IMR-90 (cell line): Measurements from ENCODE around the gene KCNJ1. TPM values are rescaled to one million over a fixed set of nuclear protein-coding genes. Genes with fewer than 3 reads are reported as not detected.

Experiments used
- ATAC-seq: fragments of 200-7000 bp; cut with Tn5 transposase; 2 replicates; pipeline ENCODE4 v1.9.1; 2020; ENCODE audit warnings: low read depth, mild to moderate bottlenecking, moderate library complexity
- BruUV-seq: library from RNA; stranded (reverse); fragments of 400-500 nt; replicated peaks from 2 replicates; lab custom pipeline; 2021; lab: Mats Ljungman, UMichigan
- CTCF ChIA-PET: fragments of 300-600 bp; formaldehyde crosslinking; extraction: SDS; loops from one replicate; lab custom pipeline; 2021; ENCODE audit warnings: antibody characterized with exemption; lab: Yijun Ruan, JAX
- POLR2A ChIA-PET: fragments of 300-600 bp; sonication (Branson Sonifier 250); formaldehyde crosslinking; loops from one replicate; lab custom pipeline; 2022; ENCODE audit warnings: antibody characterized with exemption; ENCODE audit not compliant: unreplicated experiment; lab: Charles Lee
- DNase-seq: peaks from one replicate; pipeline ENCODE4 v3.0.0; 2013
- H2AFZ ChIP-seq: replicated peaks from 2 replicates; pipeline ENCODE3; 2013; ENCODE audit warnings: low read length, mild to moderate bottlenecking; ENCODE audit not compliant: poor library complexity
- H2AK5ac ChIP-seq: 2 replicates; pipeline ENCODE4 v1.6.1; 2013; ENCODE audit warnings: low read depth, low read length, inconsistent platforms
- H2AK9ac ChIP-seq: replicated peaks from 2 replicates; pipeline ENCODE3; 2013; ENCODE audit warnings: mild to moderate bottlenecking, low read depth, low read length, moderate library complexity; ENCODE audit not compliant: poor library complexity
- H2BK120ac ChIP-seq: 2 replicates; pipeline ENCODE4 v1.6.1; 2013; ENCODE audit warnings: low read depth, low read length, inconsistent platforms
- H2BK15ac ChIP-seq: 3 replicates; pipeline ENCODE4 v1.6.1; 2013; ENCODE audit warnings: low read depth, low read length, inconsistent platforms
- H2BK20ac ChIP-seq: 2 replicates; pipeline ENCODE4 v1.6.1; 2013; ENCODE audit warnings: low read depth, mild to moderate bottlenecking, inconsistent platforms, low read length, moderate library complexity
- H2BK5ac ChIP-seq: 2 replicates; pipeline ENCODE4 v1.6.1; 2013; ENCODE audit warnings: mild to moderate bottlenecking, low read depth, low read length, inconsistent platforms; ENCODE audit not compliant: poor library complexity, severe bottlenecking
- H3K14ac ChIP-seq: replicated peaks from 2 replicates; pipeline ENCODE4 v1.6.1; 2013; ENCODE audit warnings: low read depth, low read length, inconsistent platforms
- H3K18ac ChIP-seq: 2 replicates; pipeline ENCODE4 v1.6.1; 2013; ENCODE audit warnings: low read depth, low read length, control low read depth
- H3K23ac ChIP-seq: 2 replicates; pipeline ENCODE4 v1.6.1; 2013; ENCODE audit warnings: low read depth, low read length, inconsistent platforms
- H3K27ac ChIP-seq: 2 replicates; pipeline ENCODE4 v1.5.1; 2013; ENCODE audit warnings: mild to moderate bottlenecking, control low read depth, low read length; ENCODE audit not compliant: insufficient read depth
- H3K27me3 ChIP-seq: 2 replicates; pipeline ENCODE4 v1.6.1; 2013; ENCODE audit warnings: low read length; ENCODE audit not compliant: control insufficient read depth, insufficient read depth
- H3K36me3 ChIP-seq: 2 replicates; pipeline ENCODE4 v1.6.1; 2013; ENCODE audit warnings: low read length, mixed read lengths; ENCODE audit not compliant: control insufficient read depth, insufficient read depth
- H3K4ac ChIP-seq: 2 replicates; pipeline ENCODE4 v1.6.1; 2013; ENCODE audit warnings: low read depth, low read length, inconsistent platforms
- H3K4me1 ChIP-seq: 2 replicates; pipeline ENCODE4 v1.6.1; 2013; ENCODE audit warnings: low read length, mixed read lengths; ENCODE audit not compliant: control insufficient read depth, insufficient read depth
- H3K4me2 ChIP-seq: 2 replicates; pipeline ENCODE4 v1.6.1; 2013; ENCODE audit warnings: low read depth, mild to moderate bottlenecking, control low read depth, low read length, moderate library complexity
- H3K4me3 ChIP-seq: 2 replicates; pipeline ENCODE4 v1.5.1; 2013; ENCODE audit warnings: low read depth, mild to moderate bottlenecking, control low read depth, low read length, moderate library complexity; ENCODE audit not compliant: insufficient read depth
- H3K56ac ChIP-seq: 2 replicates; pipeline ENCODE4 v1.6.1; 2013; ENCODE audit warnings: low read length, inconsistent platforms; ENCODE audit not compliant: insufficient read depth; ENCODE audit errors: extremely low read depth
- H3K79me1 ChIP-seq, 2 experiments: 2 replicates each; pipeline ENCODE4 v1.6.1; 2013; ENCODE audit warnings: low read length in 2 of 2, inconsistent platforms in 1 of 2, low read depth in 1 of 2
- H3K9ac ChIP-seq: 2 replicates; pipeline ENCODE4 v1.6.1; 2013; ENCODE audit warnings: low read depth, low read length, control low read depth
- H3K9me1 ChIP-seq: 2 replicates; pipeline ENCODE4 v1.6.1; 2013; ENCODE audit warnings: low read length, inconsistent platforms; ENCODE audit not compliant: insufficient read depth
- H3K9me3 ChIP-seq: 2 replicates; pipeline ENCODE4 v1.6.1; 2013; ENCODE audit warnings: low read length; ENCODE audit not compliant: control insufficient read depth, insufficient read depth
- H4K20me1 ChIP-seq: 2 replicates; pipeline ENCODE4 v1.6.1; 2013; ENCODE audit warnings: low read length, inconsistent platforms; ENCODE audit not compliant: insufficient read depth
- H4K5ac ChIP-seq: 2 replicates; pipeline ENCODE4 v1.6.1; 2013; ENCODE audit warnings: mild to moderate bottlenecking, low read depth, low read length, control low read depth
- H4K8ac ChIP-seq, 2 experiments: 2 replicates each; pipeline ENCODE4 v1.6.1; 2013; ENCODE audit warnings: low read depth in 2 of 2, low read length in 2 of 2, control low read depth in 1 of 2, inconsistent platforms in 1 of 2
- H4K91ac ChIP-seq: 2 replicates; pipeline ENCODE4 v1.6.1; 2013; ENCODE audit warnings: low read depth, low read length, inconsistent platforms; ENCODE audit not compliant: insufficient read depth
- BHLHE40 ChIP-seq: fragments of 150-350 bp; IDR thresholded peaks from 2 replicates; pipeline ENCODE4 v1.6.1; 2016; ENCODE audit warnings: mild to moderate bottlenecking, low read depth, low read length
- CEBPB ChIP-seq: IDR thresholded peaks from 2 replicates; pipeline ENCODE4 v1.6.1; 2012; ENCODE audit warnings: low read depth, low read length, improper control_type of control experiment
- CHD1 ChIP-seq: IDR thresholded peaks from 2 replicates; pipeline ENCODE4 v1.6.1; 2012; ENCODE audit warnings: low read depth, low read length, improper control_type of control experiment
- FOS ChIP-seq: fragments of 150-350 bp; IDR thresholded peaks from 2 replicates; pipeline ENCODE4 v1.6.1; 2016; ENCODE audit warnings: low read depth, low read length
- MAFK ChIP-seq: IDR thresholded peaks from 2 replicates; pipeline ENCODE4 v1.6.1; 2012; ENCODE audit warnings: low read depth, low read length, improper control_type of control experiment
- MAZ ChIP-seq: IDR thresholded peaks from 2 replicates; pipeline ENCODE4 v1.6.1; 2012; ENCODE audit warnings: low read depth, mild to moderate bottlenecking, low read length, improper control_type of control experiment, moderate library complexity, borderline replicate concordance
- MXI1 ChIP-seq: IDR thresholded peaks from 2 replicates; pipeline ENCODE4 v1.6.1; 2012; ENCODE audit warnings: low read depth, mild to moderate bottlenecking, low read length, moderate library complexity, borderline replicate concordance
- NFE2L2 ChIP-seq: fragments of 150-350 bp; IDR thresholded peaks from 2 replicates; pipeline ENCODE4 v1.6.1; 2016; ENCODE audit warnings: low read depth, mild to moderate bottlenecking, low read length
- POLR2A ChIP-seq: IDR thresholded peaks from 2 replicates; pipeline ENCODE4 v1.6.1; 2012; ENCODE audit warnings: mild to moderate bottlenecking, low read depth, low read length
- RAD21 ChIP-seq: IDR thresholded peaks from 2 replicates; pipeline ENCODE4 v1.6.1; 2012; ENCODE audit warnings: low read length, improper control_type of control experiment
- RCOR1 ChIP-seq: IDR thresholded peaks from 2 replicates; pipeline ENCODE4 v1.6.1; 2012; ENCODE audit warnings: mild to moderate bottlenecking, low read length, improper control_type of control experiment; ENCODE audit not compliant: insufficient replicate concordance
- RFX5 ChIP-seq: IDR thresholded peaks from 2 replicates; pipeline ENCODE4 v1.8.0; 2012; ENCODE audit warnings: low read depth, mild to moderate bottlenecking, low read length, moderate library complexity
- SMC3 ChIP-seq: fragments of 150-350 bp; IDR thresholded peaks from 2 replicates; pipeline ENCODE4 v1.6.1; 2016; ENCODE audit warnings: low read depth, mild to moderate bottlenecking, antibody characterized with exemption, low read length, moderate library complexity
- USF2 ChIP-seq: fragments of 150-350 bp; IDR thresholded peaks from 2 replicates; pipeline ENCODE4 v1.6.1; 2017; ENCODE audit warnings: mild to moderate bottlenecking, antibody characterized with exemption, low read length, low read depth
- WGBS, 2 experiments: methylation state at CpG; one replicate each; pipeline versions ENCODE4 v1.1.5 to v1.1.7; 2013; ENCODE audit warnings: missing lambda C conversion rate in 2 of 2; ENCODE audit not compliant: insufficient read length in 1 of 2; ENCODE audit errors: extremely low coverage in 2 of 2; 5-methylcytosine and 5-hydroxymethylcytosine counted together
- dilution Hi-C: fragments of 300-500 bp; cut with HindIII; formaldehyde crosslinking; loops from one replicate; pipeline ENCODE4 v1.14.3; 2018; ENCODE audit warnings: low sequenced_read_pairs; ENCODE audit not compliant: unreplicated experiment
- in situ Hi-C: fragments of 300-500 bp; cut with MboI; formaldehyde crosslinking; loops from 3 replicates; pipeline ENCODE4 v1.14.3; 2019; ENCODE audit warnings: low sequenced_read_pairs, inconsistent platforms, mixed read lengths
- intact Hi-C: fragments of 100-400 bp; cut with micrococcal nuclease; formaldehyde crosslinking; loops from 2 replicates; pipeline ENCODE4 v1.10.0; 2022
- polyA plus RNA-seq, 3 experiments: library from polyadenylated mRNA; depleted of rRNA; stranded (reverse); fragments of >200 nt; gene quantifications; 2 replicates each; pipeline ENCODE4 v1.2.3, GENCODE V29; 2012; ENCODE audit warnings: low replicate concordance in 1 of 3
- total RNA-seq: library from RNA; depleted of rRNA; stranded (reverse); fragments of >200 nt; gene quantifications from 2 replicates; pipeline ENCODE4 v1.2.3, GENCODE V29; 2012
- TF ChIP-seq, protein P1 (sequence below): conservative IDR thresholded peaks from 2 replicates; pipeline ENCODE4 v1.5.1; 2012; ENCODE audit warnings: mild to moderate bottlenecking, low read depth, low read length, improper control_type of control experiment
- TF ChIP-seq, protein P2 (sequence below): fragments of 150-350 bp; IDR thresholded peaks from 2 replicates; pipeline ENCODE4 v1.6.1; 2016; ENCODE audit warnings: low read depth, mild to moderate bottlenecking, low read length, moderate library complexity, borderline replicate concordance

Gene KCNJ1
- total and polyA plus RNA-seq, 2 of the 4 experiments (the other 2 are of a cell fraction), result not detected

DNA sequence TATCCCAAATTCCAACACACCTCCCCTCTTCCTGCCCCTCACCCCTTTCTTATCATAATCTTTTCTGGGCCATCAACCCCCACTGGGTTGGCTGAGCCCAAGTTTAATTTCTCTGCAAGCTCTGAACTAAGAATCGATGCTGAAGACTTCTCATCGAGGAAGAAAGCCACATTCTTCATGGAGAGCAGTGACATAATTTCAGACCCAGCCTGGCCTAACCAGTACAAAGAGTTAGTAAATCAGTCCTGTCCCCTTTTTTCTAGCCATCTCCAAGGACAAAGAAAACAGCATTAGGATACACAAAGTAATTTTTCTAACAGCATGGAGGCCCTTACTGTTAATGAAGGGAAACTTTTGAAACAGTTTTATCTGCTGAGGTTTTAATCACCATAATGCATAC lies 45.0 kb downstream of the KCNJ1 start:
- Histone ChIP-seq H3K4ac (no peak overlapping the region), H4K5ac (no peak overlapping the region), H2AK5ac (no peak overlapping the region), H3K23ac (no peak overlapping the region), H2BK15ac (no peak overlapping the region), H3K14ac (no peak overlapping the region), H3K9me1 (no peaks in the 10 kb centered on the region), H2AK9ac (no peak overlapping the region), H4K20me1 (no peaks in the 10 kb centered on the region), H2AFZ (no peak overlapping the region), H3K36me3 (no peaks in the 10 kb centered on the region), H3K56ac (no peak overlapping the region), H3K9ac (no peak overlapping the region), H3K9me3 (peaks cover 2% of the 10 kb centered on the region; the same call in 1 of the 2 replicates), H3K4me1 (no peaks in the 10 kb centered on the region), H3K27me3 (no peaks in the 10 kb centered on the region), H3K27ac (no peak overlapping the region), H2BK20ac (no peak overlapping the region), H4K8ac (no peak overlapping the region), H4K91ac (no peak overlapping the region), H3K4me2 (no peak overlapping the region), H2BK120ac (no peak overlapping the region), H3K79me1 (no peaks in the 10 kb centered on the region), H3K4me3 (no peak overlapping the region), H2BK5ac (no peak overlapping the region), H3K18ac (no peak overlapping the region)
- no TSS peak for BruUV-seq
- in situ Hi-C loops, result loop anchor here (10.0 kb wide), 1 partner anchor 787 kb away; no protein-coding TSS in a partner anchor
- POLR2A ChIA-PET, result no interaction called here
- CTCF ChIA-PET, result no interaction called here
- no peak for DNase-seq
- no peak for ATAC-seq
- TF ChIP-seq RFX5, result no peak
- TF ChIP-seq BHLHE40, result no peak
- no peak for TF ChIP-seq RCOR1
- TF ChIP-seq SMC3, result no peak
- no peak for TF ChIP-seq POLR2A
- TF ChIP-seq, protein P1, sequence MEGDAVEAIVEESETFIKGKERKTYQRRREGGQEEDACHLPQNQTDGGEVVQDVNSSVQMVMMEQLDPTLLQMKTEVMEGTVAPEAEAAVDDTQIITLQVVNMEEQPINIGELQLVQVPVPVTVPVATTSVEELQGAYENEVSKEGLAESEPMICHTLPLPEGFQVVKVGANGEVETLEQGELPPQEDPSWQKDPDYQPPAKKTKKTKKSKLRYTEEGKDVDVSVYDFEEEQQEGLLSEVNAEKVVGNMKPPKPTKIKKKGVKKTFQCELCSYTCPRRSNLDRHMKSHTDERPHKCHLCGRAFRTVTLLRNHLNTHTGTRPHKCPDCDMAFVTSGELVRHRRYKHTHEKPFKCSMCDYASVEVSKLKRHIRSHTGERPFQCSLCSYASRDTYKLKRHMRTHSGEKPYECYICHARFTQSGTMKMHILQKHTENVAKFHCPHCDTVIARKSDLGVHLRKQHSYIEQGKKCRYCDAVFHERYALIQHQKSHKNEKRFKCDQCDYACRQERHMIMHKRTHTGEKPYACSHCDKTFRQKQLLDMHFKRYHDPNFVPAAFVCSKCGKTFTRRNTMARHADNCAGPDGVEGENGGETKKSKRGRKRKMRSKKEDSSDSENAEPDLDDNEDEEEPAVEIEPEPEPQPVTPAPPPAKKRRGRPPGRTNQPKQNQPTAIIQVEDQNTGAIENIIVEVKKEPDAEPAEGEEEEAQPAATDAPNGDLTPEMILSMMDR, result no peak
- no peak for TF ChIP-seq MAZ
- TF ChIP-seq, protein P2, sequence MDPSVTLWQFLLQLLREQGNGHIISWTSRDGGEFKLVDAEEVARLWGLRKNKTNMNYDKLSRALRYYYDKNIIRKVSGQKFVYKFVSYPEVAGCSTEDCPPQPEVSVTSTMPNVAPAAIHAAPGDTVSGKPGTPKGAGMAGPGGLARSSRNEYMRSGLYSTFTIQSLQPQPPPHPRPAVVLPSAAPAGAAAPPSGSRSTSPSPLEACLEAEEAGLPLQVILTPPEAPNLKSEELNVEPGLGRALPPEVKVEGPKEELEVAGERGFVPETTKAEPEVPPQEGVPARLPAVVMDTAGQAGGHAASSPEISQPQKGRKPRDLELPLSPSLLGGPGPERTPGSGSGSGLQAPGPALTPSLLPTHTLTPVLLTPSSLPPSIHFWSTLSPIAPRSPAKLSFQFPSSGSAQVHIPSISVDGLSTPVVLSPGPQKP, result no peak
- no peak for TF ChIP-seq MAFK
- TF ChIP-seq FOS, result no peak
- no peak for TF ChIP-seq RAD21
- no peak for TF ChIP-seq CHD1
- no peak for TF ChIP-seq CEBPB
- TF ChIP-seq USF2, result no peak
- TF ChIP-seq MXI1, result no peak
- TF ChIP-seq NFE2L2, result no peak
- intact Hi-C loops, result no loop called here
- dilution Hi-C loops, result no loop called here
- 100% methylated on average over 2 of the region's 2 CpGs; no CpG with 5 or more reads in 1 of the 2 experiments for WGBS, 2 experiments
